ENCODE measurements around the gene GSTP1. TPM values are rescaled to one million over a fixed set of nuclear protein-coding genes. Genes with fewer than 3 reads are reported as not detected.
"Not testable (repeated sequence)": the region's sequence is repeated elsewhere in the genome, so short reads cannot be mapped to it uniquely, and the experiment has no call there.

GSTP1 gene
- total and polyA plus RNA-seq, 2 of the 8 experiments (the other 6 are each of a cell fraction or from before 2014, with no cell fraction given), result 1,454 to 3,329 TPM

GRCh38 chr11:67545280-67545679 lies 38.3 kb upstream of the GSTP1 start (continued):
- TF ChIP-seq CTCF (IDR thresholded peaks at IDR 0.05; ENCODE audit: control extremely low read depth in 1 of 3, insufficient read depth in 1 of 3, low read depth in 1 of 3, low read length in 3 of 3), result peak in 2 of 3 experiments; percentile 29 to 44; a peak in 2 of 4 replicates

GRCh38 chr11:67548112-67548511 lies 35.5 kb upstream of the GSTP1 start:
- H3K4me2 ChIP-seq (ENCODE audit: insufficient read depth in 1 of 2, low read depth in 2 of 2, low read length in 2 of 2); H2BK5ac ChIP-seq (ENCODE audit: low read depth, low read length); H3K79me1 ChIP-seq (ENCODE audit: low read depth, low read length); H4K8ac ChIP-seq (ENCODE audit: extremely low read depth, insufficient read depth, low read length); H3K23ac ChIP-seq (ENCODE audit: insufficient read length); H3K9ac ChIP-seq (replicated peaks in 1 of 4; ENCODE audit: extremely low read depth in 1 of 4, low read depth in 3 of 4, low read length in 3 of 4); H3K56ac ChIP-seq (replicated peaks; ENCODE audit: insufficient read length, low read depth, low read length); H3K79me2 ChIP-seq (ENCODE audit: control insufficient read depth in 1 of 2, insufficient read depth in 2 of 2, low read length in 2 of 2); H2BK12ac ChIP-seq (ENCODE audit: low read depth, low read length); H4K5ac ChIP-seq (ENCODE audit: insufficient read length, low read depth, low read length); H3K14ac ChIP-seq (ENCODE audit: insufficient read length); H2AK5ac ChIP-seq (ENCODE audit: low read depth, low read length); FAIRE-seq; H2BK15ac ChIP-seq (ENCODE audit: low read length); H3K36me3 ChIP-seq (ENCODE audit: control insufficient read depth in 2 of 4, insufficient read depth in 4 of 4, low read length in 3 of 4); H2AFZ ChIP-seq (ENCODE audit: low read length); H2BK120ac ChIP-seq (replicated peaks; ENCODE audit: low read depth, low read length); H4K20me1 ChIP-seq (replicated peaks in 1 of 2; ENCODE audit: control insufficient read depth in 1 of 2, insufficient read depth in 2 of 2, low read length in 2 of 2); H3K4me3 ChIP-seq (ENCODE audit: extremely low read depth in 1 of 4, insufficient read depth in 2 of 4, low read depth in 3 of 4, low read length in 4 of 4); H3K23me2 ChIP-seq (ENCODE audit: low read depth, low read length); H3K4me1 ChIP-seq (replicated peaks in 1 of 4; ENCODE audit: control insufficient read depth in 3 of 4, insufficient read depth in 4 of 4, low read length in 3 of 4); H2BK20ac ChIP-seq (ENCODE audit: low read length); H3K27ac ChIP-seq (ENCODE audit: low read depth, low read length); H4K91ac ChIP-seq (replicated peaks; ENCODE audit: insufficient read length, low read length); H3K27me3 ChIP-seq (replicated peaks in 1 of 4; ENCODE audit: control insufficient read depth in 3 of 4, extremely low read depth in 1 of 4, insufficient read depth in 3 of 4, low read length in 3 of 4); H3K4ac ChIP-seq (replicated peaks; ENCODE audit: insufficient read length, low read depth, low read length); H3K18ac ChIP-seq (ENCODE audit: extremely low read depth, low read length); DNase-seq (ENCODE audit: low read depth in 1 of 2, low spot score in 2 of 2): not testable (repeated sequence)
- CTCF ChIA-PET (ENCODE audit: partially characterized antibody), result interaction anchor here (0.6 to 1.5 kb wide), 6 partner anchors 13 to 196 kb away, joined by 3 to 6 read pairs (median 4); no protein-coding TSS in a partner anchor
- WGBS, 2 experiments (ENCODE audit: extremely low coverage in 1 of 2, insufficient coverage in 1 of 2, insufficient read length in 1 of 2, insufficient replicate concordance in 2 of 2, low coverage in 1 of 2, low lambda C conversion rate in 2 of 2, missing lambda C conversion rate in 1 of 2), result 97% methylated on average over 4 of the region's 4 CpGs; no CpG with 5 or more reads in 1 of the 2 experiments
- POLR2A ChIA-PET (ENCODE audit: partially characterized antibody), result interaction anchor here (1.1 to 4.8 kb wide), 2 partner anchors 11 to 35 kb away, joined by 3 to 15 read pairs; partner anchors contain the start of gene GSTP1
- peaks cover 4 to 12% of the 10 kb centered on the region in 2 experiments; a peak in 3 of 4 replicates for H3K9me3 ChIP-seq (ENCODE audit: insufficient read depth in 2 of 2, low read depth in 1 of 2, low read length in 1 of 2)
